Esophagus muscularis mucosa (tissue), 3 donors: ENCODE results near the gene SNCA.

Experiments
- EP300 ChIP-seq: sonication (generic); formaldehyde crosslinking; IDR thresholded peaks from one replicate; pipeline ENCODE4 v1.6.1; 2017; ENCODE audit warnings: antibody characterized with exemption
- TF ChIP-seq, protein P1 (sequence below), 3 experiments: fragments of 200-600 bp in 2 of 3; fragments of 450-650 bp in 1 of 3; sonication (generic) in 2 of 3; IDR thresholded peaks; one replicate each; pipeline ENCODE4 v1.5.1; 2017 to 2019; ENCODE audit warnings: antibody characterized with exemption in 3 of 3, mild to moderate bottlenecking in 2 of 3, moderate library complexity in 1 of 3

GRCh38 chr4:89837385-89837992 lies 528 bp upstream of the SNCA start:
- TF ChIP-seq EP300, result no peak
- TF ChIP-seq, protein P1, sequence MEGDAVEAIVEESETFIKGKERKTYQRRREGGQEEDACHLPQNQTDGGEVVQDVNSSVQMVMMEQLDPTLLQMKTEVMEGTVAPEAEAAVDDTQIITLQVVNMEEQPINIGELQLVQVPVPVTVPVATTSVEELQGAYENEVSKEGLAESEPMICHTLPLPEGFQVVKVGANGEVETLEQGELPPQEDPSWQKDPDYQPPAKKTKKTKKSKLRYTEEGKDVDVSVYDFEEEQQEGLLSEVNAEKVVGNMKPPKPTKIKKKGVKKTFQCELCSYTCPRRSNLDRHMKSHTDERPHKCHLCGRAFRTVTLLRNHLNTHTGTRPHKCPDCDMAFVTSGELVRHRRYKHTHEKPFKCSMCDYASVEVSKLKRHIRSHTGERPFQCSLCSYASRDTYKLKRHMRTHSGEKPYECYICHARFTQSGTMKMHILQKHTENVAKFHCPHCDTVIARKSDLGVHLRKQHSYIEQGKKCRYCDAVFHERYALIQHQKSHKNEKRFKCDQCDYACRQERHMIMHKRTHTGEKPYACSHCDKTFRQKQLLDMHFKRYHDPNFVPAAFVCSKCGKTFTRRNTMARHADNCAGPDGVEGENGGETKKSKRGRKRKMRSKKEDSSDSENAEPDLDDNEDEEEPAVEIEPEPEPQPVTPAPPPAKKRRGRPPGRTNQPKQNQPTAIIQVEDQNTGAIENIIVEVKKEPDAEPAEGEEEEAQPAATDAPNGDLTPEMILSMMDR (IDR thresholded peaks at IDR 0.05), result peak in 1 of 3 experiments; percentile 1
